Type B pancreatic cell (in vitro differentiated cells): ENCODE data around the gene ZGLP1. TPM values are rescaled to one million over a fixed set of nuclear protein-coding genes. Genes with fewer than 3 reads are reported as not detected.

ENCODE experiments used
- DNase-seq: peaks from one replicate; pipeline ENCODE4 v3.0.0; 2021; ENCODE audit warnings: mixed read lengths; ENCODE audit not compliant: unreplicated experiment; ENCODE audit errors: extremely low spot score
- H3K27ac Mint-ChIP-seq: 2 replicates; pipeline ENCODE4 v1.8.0; 2021; ENCODE audit warnings: mild to moderate bottlenecking, mixed read lengths
- H3K27me3 Mint-ChIP-seq: 2 replicates; pipeline ENCODE4 v1.8.0; 2021; ENCODE audit warnings: mixed read lengths
- H3K36me3 Mint-ChIP-seq: 2 replicates; pipeline ENCODE4 v1.8.0; 2021; ENCODE audit warnings: mixed read lengths
- H3K4me1 Mint-ChIP-seq: one replicate; pipeline ENCODE4 v1.8.0; 2021; ENCODE audit warnings: mixed read lengths; ENCODE audit not compliant: unreplicated experiment
- H3K4me3 Mint-ChIP-seq: 2 replicates; pipeline ENCODE4 v1.8.0; 2021; ENCODE audit warnings: mild to moderate bottlenecking, mixed read lengths
- H3K9me3 Mint-ChIP-seq: 2 replicates; pipeline ENCODE4 v1.8.0; 2021; ENCODE audit warnings: mixed read lengths
- CTCF ChIP-seq: fragments of 200-600 bp; sonication (generic); conservative IDR thresholded peaks from 2 replicates; pipeline ENCODE4 v1.5.0; 2021; ENCODE audit warnings: antibody characterized with exemption, mild to moderate bottlenecking
- total RNA-seq: library from RNA; stranded (reverse); gene quantifications from 2 replicates; pipeline ENCODE4 v1.2.1, GENCODE V29; 2021; ENCODE audit warnings: low replicate concordance

ZGLP1 gene
- total RNA-seq, 1 donor from 2014 or later = 17.0 TPM

GRCh38 chr19:10292789-10293636, 16.6 kb downstream of the ZGLP1 start:
- peak overlapping the region; percentile 66 for H3K27ac Mint-ChIP-seq
- H3K9me3 Mint-ChIP-seq = no peaks in the 10 kb centered on the region
- peaks cover 94% of the 10 kb centered on the region for H3K27me3 Mint-ChIP-seq
- H3K4me1 Mint-ChIP-seq = peaks cover 26% of the 10 kb centered on the region
- peak overlapping the region; percentile 87 for H3K4me3 Mint-ChIP-seq
- no peak for TF ChIP-seq CTCF
- DNase-seq = no peak
- no peaks in the 10 kb centered on the region for H3K36me3 Mint-ChIP-seq

GRCh38 chr19:10292206-10292788, 17.3 kb downstream of the ZGLP1 start:
- TF ChIP-seq CTCF = no peak
- Mint-ChIP-seq H3K36me3 (no peaks in the 10 kb centered on the region), H3K4me1 (peaks cover 26% of the 10 kb centered on the region), H3K9me3 (no peaks in the 10 kb centered on the region), H3K4me3 (peak overlapping the region; percentile 87), H3K27ac (peak overlapping the region; percentile 43), H3K27me3 (peaks cover 96% of the 10 kb centered on the region)
- DNase-seq = peak; percentile 89

GRCh38 chr19:10291554-10292205, 17.9 kb downstream of the ZGLP1 start:
- DNase-seq = no peak
- H3K36me3 Mint-ChIP-seq = no peaks in the 10 kb centered on the region
- H3K27ac Mint-ChIP-seq = peak overlapping the region; percentile 43
- H3K27me3 Mint-ChIP-seq = peaks cover 99% of the 10 kb centered on the region
- no peak for TF ChIP-seq CTCF
- H3K9me3 Mint-ChIP-seq = no peaks in the 10 kb centered on the region
- peaks cover 26% of the 10 kb centered on the region for H3K4me1 Mint-ChIP-seq
- peak overlapping the region; percentile 87 for H3K4me3 Mint-ChIP-seq

GRCh38 chr19:10290876-10291553, 18.6 kb downstream of the ZGLP1 start:
- no peaks in the 10 kb centered on the region for H3K36me3 Mint-ChIP-seq
- no peak for TF ChIP-seq CTCF
- no peak overlapping the region for H3K27ac Mint-ChIP-seq
- H3K4me1 Mint-ChIP-seq = peaks cover 26% of the 10 kb centered on the region
- DNase-seq = peak; percentile 70
- H3K9me3 Mint-ChIP-seq = no peaks in the 10 kb centered on the region
- peaks cover 100% of the 10 kb centered on the region for H3K27me3 Mint-ChIP-seq
- peak overlapping the region; percentile 87 for H3K4me3 Mint-ChIP-seq

- TF ChIP-seq CTCF = no peak
- no peak for DNase-seq
- H3K36me3 Mint-ChIP-seq = peaks cover 3% of the 10 kb centered on the region
- no peaks in the 10 kb centered on the region for H3K9me3 Mint-ChIP-seq
- H3K27me3 Mint-ChIP-seq = peaks cover 100% of the 10 kb centered on the region
- peak overlapping the region; percentile 87 for H3K4me3 Mint-ChIP-seq
- peaks cover 21% of the 10 kb centered on the region for H3K4me1 Mint-ChIP-seq
- H3K27ac Mint-ChIP-seq = no peak overlapping the region
Measured at GRCh38 chr19:10290357-10290875, 19.2 kb downstream of the ZGLP1 start.
